Breast epithelium (tissue), 3 donors: ENCODE measurements around the gene PDIA2.

Experiments used
- POLR2A ChIP-seq: fragments of 450-650 bp; IDR thresholded peaks from one replicate; pipeline ENCODE4 v1.6.1; 2016; ENCODE audit warnings: antibody characterized with exemption, mild to moderate bottlenecking, moderate library complexity
- TF ChIP-seq, protein P1 (sequence below), 3 donors: fragments of 450-650 bp; IDR thresholded peaks; one replicate each; pipeline ENCODE4 v1.5.1; 2016 to 2017; ENCODE audit warnings: antibody characterized with exemption in 3 of 3, mild to moderate bottlenecking in 3 of 3, moderate library complexity in 3 of 3

DNA sequence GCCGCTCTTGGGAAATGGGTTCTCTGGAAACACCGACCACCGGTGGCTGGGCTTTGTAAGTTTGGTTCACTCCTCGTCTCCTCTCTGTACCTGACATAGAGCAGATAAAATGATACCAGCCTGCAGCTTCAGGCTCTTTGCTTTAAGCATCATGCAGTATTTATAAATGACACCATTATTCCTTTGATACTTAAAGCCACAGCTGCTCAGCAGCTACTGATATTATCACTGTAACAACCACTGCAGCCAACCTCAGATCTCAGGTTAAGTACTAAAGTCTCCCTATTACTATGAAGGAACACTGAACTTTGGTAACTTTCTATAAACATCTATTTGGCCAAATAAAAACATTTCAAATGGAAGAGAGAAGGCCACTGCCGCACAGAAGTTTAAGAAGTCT, 34.6 kb downstream of the PDIA2 start:
- TF ChIP-seq, protein P1, sequence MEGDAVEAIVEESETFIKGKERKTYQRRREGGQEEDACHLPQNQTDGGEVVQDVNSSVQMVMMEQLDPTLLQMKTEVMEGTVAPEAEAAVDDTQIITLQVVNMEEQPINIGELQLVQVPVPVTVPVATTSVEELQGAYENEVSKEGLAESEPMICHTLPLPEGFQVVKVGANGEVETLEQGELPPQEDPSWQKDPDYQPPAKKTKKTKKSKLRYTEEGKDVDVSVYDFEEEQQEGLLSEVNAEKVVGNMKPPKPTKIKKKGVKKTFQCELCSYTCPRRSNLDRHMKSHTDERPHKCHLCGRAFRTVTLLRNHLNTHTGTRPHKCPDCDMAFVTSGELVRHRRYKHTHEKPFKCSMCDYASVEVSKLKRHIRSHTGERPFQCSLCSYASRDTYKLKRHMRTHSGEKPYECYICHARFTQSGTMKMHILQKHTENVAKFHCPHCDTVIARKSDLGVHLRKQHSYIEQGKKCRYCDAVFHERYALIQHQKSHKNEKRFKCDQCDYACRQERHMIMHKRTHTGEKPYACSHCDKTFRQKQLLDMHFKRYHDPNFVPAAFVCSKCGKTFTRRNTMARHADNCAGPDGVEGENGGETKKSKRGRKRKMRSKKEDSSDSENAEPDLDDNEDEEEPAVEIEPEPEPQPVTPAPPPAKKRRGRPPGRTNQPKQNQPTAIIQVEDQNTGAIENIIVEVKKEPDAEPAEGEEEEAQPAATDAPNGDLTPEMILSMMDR (IDR thresholded peaks at IDR 0.05): no peak
- TF ChIP-seq POLR2A: no peak
